SW480 (cell line): Measurements from ENCODE around the gene GNA12.

Source experiments
- DNase-seq: peaks from one replicate; pipeline ENCODE4 v3.0.0-alpha.2; 2016; ENCODE audit warnings: low spot score

GNA12 gene

GRCh38 chr7:2834748-2835441 lies 9.2 kb downstream of the GNA12 start:
- DNase-seq, result no peak

DNA sequence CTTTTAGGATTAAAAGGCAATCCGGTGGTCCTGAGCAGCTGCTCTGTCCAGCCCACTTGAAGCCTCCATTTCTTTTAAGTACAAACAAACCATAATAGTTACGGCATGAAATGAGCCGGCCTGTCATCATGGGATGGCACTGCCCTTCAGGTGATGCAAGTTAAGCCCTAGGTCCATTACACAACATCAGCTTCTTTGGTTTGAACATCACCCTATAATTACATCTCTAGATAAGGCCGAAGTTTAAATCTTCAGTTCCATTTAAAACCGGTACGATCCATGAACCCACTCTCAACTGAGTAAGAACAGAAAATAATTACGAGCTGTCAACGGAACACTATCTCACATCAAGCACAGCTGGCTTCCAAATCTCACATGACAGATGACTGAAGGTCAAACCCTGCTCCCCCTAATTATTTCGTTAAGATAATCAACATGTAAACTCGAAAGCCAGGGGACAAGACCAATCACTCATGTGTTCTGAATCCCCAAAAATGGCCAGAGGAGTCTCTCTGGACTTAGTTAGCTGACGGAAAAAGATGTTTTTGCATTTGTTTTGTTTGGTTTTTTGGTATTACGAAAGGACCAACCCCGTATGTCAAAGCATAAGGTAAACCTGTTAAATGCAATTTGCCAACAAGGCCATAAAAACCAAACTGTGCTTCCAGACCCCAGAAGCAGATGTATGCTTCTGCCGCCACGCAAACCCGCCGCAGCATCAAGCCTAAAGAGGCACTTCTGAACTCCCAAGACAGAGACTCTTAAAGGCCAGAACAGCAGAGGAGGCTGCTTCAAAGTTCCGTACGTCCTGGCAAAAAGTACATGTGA lies 10.8 kb downstream of the GNA12 start:
- no peak for DNase-seq

DNA sequence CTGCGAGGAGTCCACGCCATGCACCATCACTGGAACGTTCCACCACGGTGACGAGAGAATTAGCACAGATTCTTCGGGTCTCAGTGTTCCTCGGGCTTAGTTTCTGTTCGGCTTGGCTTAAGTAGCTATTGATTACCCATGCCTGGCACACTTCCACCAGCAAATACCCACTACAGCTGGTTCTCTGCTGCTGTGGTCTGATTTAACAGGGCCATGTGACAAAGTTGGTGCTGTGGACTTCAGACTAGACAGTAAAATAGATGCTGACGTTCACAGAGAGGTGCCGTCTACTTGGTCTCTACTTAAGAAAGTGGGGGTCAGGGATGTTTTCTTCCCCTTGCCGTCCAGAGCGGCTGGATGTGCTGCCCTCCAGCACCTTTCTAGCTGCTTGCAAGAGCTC lies 11.6 kb downstream of the GNA12 start:
- DNase-seq, result no peak

DNA sequence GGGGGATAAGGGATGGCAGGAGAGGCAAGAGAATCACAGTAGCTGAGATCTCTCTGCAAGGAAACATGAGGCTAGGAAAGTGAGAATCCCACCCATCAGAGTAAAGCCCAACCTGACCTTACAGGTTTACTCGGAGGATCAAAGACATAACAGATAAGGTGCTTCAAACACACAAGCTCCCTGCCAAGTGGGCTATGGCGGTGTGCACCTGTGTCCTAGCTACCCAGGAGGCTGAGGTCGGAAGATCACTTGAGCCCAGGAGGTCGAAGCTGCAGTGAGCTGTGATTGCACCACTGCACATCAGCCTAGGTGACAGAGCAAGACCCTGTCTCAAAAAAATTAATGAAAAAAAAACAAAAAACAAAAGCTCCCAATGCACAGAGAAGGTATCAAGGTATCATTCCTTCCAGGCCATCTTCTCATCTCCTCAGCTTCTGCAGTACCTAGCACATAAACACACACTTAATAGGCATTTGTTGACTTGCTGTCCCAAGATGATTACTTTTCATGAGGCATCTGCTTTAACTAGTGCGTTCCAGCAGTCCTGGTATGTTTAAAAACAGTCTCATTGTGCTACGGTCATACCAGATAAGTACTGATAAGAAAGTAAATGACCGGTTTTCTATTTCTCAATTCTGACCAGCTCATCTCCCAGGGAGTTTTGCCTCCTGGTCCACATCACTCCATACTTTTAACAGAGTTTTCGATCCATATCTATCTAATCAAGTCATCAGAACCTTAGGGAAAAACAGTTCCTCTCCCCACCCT lies 13.3 kb downstream of the GNA12 start:
- no peak for DNase-seq

- no peak for DNase-seq
These were observed 15.1 kb downstream of the GNA12 start for GRCh38 chr7:2829040-2829439.

- no peak for DNase-seq
These were observed 17.3 kb downstream of the GNA12 start for GRCh38 chr7:2826771-2827170.

DNA sequence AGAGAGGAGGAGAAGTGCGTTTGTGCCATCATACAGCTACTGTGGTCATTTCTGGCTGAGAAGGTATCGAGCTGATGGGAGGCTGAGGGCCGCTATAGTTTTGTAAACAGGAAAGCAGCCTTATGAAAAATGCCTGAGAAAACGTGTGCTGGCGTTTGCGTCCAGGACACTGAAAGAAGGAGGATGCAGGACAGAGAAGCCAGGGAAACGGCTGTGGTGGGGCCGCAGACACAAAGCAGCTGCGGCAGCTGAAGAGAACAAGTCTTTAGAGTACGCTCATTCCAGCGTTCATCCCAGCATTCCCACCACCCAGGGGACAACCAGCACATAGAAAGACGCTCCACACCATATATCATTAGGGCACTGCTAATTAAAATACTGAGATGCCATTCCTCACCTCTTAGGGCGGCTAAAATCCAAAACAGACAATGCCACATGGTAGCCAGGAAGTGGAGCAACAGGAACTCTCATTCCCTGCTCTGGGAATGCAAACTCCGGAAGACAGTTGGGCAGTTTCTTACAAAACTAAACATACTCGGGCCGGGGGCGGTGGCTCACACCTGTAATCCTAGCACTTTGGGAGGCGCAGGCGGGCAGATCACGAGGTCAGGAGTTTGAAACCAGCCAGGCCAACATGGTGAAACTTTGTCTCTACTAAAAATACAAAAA lies 18.4 kb downstream of the GNA12 start:
- DNase-seq, result no peak

DNA sequence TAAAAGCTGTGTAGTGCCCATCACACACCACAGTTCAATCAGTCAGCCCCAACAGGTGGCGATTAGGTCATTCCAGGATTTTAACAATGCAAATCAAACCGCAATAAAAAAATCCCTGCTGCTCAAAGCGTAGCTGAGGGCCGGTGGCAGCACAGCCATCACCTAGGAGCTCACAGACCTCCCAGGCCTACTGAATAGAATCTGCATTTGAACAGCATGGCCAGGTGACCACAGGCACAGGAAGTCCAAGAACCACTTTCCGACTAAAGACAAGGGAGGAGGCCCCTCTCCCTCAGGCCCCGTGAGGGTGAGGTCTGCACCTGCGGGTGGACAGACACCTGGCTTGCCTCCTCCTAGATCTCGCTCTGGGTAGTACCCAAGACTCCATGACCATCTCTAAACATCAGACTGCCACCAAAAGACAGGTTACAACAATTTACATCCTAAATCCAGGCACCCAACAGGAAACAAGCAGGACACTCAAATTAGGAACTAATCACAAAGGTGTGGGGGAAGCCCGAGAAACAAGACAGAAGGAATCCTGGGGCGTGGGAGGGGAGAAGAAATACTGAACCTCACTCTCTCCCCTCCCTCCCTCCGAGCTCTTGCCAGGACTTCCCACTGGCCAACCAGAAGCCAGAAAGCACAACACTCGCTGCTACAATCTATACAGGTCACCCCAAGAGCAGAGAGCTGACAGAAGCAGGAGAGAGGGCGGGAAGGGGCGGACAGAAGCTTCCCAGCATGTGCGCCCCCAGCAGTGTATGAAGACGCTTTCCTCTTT lies 19.2 kb downstream of the GNA12 start:
- DNase-seq, result no peak

DNA sequence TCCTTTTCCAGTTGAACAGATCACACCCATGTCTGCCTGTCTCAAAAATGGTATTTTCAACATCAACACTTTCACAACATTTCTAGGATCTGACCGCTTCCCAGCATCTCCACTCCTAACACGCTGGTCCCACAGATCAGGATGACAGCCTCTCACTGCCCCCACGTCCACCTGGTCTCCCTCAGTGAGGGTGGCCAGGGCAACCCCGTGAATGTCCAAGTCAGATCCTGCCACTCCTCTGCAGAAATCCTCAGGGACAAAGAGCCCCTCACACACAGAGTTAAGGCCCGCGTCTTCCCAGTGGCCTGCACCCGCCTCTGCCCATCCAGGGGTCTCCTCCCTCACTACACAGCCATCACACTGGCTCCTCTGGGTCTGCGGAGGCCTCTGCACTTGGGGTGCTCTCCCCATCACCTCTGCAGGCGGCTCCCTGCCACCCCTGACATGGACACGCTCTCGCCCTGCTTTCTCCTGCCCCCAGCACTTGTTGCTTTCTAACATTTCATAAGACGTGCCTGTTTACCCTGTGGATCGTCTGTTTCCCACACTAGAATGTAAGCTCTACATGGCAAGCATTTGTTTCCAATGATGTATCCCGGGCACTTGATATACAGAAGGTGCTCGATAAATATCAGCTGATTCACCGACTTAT lies 20.0 kb downstream of the GNA12 start:
- DNase-seq, result no peak

DNA sequence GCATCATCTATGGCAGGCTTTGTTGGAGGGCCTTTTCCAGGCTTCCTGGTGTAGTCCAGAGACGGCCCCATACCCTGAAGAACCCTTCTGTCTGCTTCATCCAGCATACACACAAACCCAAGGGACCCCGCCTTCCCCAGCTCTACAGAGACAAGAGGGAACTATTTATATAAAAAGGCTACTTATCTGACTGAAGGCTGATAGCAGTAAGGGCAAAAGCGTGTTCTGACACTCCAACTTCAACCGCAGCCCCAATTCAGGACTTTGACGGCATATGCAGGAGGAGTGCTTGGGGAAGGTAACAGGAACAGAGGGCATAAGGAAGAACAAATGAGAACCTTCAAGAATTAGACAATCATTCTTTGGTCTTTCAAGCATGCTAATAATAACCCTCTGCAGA lies 21.0 kb downstream of the GNA12 start:
- DNase-seq, result no peak

- no peak for DNase-seq
These were observed 22.1 kb downstream of the GNA12 start for GRCh38 chr7:2821842-2822507.

GRCh38 chr7:2821161-2821841 lies 22.8 kb downstream of the GNA12 start:
- DNase-seq, result peak; percentile 58

DNA sequence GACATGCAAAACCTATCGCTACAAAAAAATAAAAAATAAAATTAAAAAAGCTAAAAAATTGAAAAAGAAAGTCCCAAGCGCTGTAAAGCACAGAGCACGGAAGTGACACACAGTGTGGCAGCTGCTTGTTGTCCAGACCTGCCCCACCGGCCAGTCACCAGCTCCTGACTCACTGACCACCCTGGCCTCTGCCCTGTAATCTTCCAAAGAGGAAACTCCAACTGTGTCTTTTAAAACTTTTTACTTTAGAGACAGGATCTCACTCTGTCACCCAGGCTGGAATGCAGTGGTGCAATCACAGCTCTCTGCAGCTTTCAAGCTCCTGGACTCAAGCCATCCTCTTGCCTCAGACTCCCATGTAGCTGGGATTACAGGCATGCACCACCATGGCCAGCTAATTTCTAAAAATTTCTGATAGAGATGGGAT lies 23.6 kb downstream of the GNA12 start:
- DNase-seq, result no peak

DNA sequence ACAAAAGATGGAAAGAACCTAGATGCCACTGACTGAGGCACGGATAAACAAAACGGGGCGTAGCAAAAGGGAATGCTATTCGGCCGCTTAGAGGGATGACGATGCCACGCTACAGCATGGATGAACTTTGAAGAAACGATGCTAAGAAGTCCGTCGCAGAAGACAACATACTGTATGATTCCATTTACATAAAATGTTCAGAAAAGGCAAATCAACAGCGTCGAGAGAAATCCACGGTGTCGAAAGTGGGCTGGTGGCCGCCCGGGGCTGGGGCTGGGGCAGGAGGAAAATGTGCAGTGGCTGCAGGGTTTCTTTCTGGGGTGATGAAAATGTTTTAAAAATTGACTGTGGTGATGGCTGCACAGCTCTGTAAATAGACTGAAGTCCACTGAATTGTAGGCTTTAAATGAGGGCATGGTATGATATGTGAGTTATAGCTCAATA lies 24.1 kb downstream of the GNA12 start:
- no peak for DNase-seq

DNA sequence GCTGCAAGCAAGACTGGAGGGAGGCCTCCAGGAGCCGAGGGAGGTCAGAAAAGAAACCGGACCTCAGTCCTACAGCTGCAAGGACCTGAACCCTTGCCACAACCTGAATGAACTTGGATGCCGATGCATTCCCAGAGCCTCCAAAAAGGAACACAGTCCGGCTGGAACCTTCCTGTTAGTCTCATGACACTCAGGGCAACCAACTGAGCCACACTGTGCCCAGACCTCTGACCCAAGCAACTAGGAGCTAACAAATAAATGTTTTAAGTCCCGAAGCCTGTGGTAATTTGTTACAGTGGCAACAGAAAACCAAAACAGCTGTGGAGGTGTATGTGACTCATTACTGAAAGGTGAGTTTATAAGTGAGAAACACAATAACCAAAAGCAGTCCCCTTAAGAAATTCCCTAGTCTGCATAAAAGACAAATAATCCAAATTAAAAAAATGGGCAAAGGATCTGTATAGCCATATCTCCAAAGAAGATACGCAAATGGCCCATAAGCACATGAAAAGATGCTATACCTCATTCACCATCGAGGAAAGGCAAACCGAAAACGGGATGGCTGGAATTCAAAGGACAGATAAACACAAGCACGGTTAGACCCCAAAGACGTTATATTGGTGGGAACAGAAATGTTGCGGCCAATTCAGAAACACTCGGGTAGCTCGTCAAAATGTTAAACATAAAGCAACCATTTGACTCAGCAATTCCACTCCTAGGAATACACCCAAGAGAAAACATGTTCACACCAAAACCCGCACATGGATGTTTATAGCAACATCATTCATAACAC lies 24.8 kb downstream of the GNA12 start:
- no peak for DNase-seq

- DNase-seq, result no peak
These were observed 25.5 kb downstream of the GNA12 start for GRCh38 chr7:2818653-2819052.

DNA sequence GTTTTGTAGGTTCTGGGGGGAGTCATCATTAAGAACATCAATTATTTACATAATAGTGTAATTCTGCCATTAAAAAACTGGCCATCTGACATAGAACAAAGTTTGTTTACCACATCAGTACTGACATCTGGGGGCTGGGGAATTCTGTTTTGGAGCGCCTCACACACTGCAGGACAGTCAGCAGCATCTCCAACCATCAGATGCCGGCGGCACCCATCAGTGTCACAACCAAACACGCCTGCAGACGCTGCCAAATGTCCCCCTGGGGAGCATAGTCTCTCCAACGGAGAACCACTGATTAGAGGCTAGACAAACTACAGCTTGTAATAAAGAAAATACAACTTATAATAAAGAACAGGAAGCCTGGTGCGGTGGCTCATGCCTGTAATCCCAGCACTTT lies 26.0 kb downstream of the GNA12 start:
- DNase-seq, result no peak

GRCh38 chr7:2817456-2817855 lies 26.7 kb downstream of the GNA12 start:
- DNase-seq, result no peak

- DNase-seq, result no peak
These were observed 28.2 kb downstream of the GNA12 start for GRCh38 chr7:2815875-2816245.
